GM12873 (cell line): ENCODE results near the gene WDR41.

ENCODE experiments used
- CTCF ChIP-seq: IDR thresholded peaks from 2 replicates; pipeline ENCODE4 v1.5.1; 2012; ENCODE audit warnings: low read depth, mild to moderate bottlenecking, moderate library complexity, low read length, control low read depth; ENCODE audit not compliant: insufficient read depth; ENCODE audit errors: missing control alignments

The WDR41 gene

DNA sequence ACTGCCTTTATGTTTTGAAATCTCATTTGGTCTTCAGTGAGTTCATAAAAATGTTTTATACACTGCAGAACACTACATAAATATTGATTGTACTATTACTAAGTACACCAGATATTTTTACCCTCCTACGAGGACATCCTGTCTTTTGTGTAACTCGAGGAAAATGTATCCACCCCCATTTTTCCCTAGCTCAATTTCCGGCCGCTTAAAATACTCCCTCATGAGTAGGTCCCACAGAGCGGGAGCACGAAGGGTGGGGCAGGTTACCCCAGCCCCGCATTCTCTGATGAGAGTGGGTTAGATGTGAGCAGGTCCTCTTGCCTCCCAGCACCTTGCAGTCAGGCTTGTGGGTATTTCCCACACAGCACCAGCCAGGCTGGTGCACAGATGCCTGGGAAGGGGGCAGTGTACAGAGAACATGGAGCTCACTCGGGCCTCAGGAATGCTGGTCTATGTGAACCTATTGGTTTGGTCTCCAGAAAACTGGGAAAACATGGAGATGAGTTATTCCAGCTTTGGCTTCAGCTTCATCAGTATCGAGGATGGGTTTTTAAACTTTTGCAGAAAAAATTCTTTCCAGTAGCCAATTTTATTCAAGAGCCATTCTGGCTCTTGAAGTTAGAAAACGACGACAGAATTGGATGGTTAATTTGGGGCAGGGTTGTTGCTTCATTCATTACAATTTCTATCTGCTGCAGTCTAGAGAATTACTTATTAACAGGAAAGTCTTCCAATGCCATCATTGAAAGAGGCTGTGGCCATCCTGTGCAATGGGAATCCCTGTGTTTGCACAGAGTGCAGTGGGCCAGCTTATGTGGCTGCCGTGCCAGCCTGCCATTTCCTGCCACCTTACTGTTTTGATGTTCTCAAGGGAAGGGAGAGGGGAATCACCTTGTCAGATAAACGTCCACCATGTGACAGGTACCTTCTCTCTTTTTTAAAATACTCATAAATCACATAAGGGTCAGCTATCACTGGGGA lies 73.2 kb downstream of the WDR41 start:
- no peak for TF ChIP-seq CTCF

DNA sequence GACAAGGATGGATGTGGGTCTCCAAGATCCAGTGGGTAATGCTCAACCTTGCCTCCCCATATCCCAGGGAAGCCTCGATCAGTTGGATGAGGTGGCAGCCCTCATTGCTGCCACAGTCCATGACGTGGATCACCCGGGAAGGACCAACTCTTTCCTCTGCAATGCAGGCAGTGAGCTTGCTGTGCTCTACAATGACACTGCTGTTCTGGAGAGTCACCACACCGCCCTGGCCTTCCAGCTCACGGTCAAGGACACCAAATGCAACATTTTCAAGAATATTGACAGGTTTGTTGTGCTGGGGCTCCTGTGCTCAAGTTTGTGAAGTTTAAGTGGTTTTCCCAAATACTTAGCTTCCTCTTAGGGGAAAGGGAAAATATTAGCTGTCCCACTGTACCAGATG lies 74.0 kb downstream of the WDR41 start:
- no peak for TF ChIP-seq CTCF

DNA sequence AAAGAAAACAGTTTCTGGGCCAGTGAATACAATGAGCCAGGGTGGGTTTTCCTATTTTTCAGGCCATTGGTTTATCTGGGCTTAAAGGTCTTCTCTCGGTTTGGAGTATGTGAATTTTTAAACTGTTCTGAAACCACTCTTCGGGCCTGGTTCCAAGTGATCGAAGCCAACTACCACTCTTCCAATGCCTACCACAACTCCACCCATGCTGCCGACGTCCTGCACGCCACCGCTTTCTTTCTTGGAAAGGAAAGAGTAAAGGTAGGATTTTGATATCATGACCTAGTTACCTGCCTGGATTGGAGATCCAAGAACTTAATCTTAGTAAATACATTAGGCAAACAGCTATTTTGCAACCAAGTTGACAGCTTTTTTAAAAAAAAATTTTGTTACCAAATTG lies 79.1 kb downstream of the WDR41 start:
- no peak for TF ChIP-seq CTCF

GRCh38 chr5:77409870-77410621 lies 82.1 kb downstream of the WDR41 start:
- TF ChIP-seq CTCF = no peak

DNA sequence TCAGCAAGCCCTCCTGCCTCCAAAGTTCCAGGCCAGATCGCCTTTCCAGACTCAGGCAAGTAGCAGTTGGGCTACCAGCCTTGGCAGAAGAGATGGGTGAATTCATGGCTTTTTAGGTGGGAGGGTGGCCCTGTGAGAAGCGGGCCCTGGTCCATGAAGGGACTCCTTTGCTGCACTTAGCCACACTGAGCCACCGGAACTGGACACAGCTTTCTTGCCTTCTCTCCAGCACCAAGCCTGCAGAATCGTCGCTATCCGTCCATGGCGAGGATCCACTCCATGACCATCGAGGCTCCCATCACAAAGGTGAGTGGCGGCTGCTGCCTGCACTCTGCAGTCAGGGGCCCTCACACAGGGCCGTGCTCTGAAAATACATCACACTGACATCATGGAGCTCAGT lies 85.0 kb downstream of the WDR41 start:
- TF ChIP-seq CTCF = no peak

DNA sequence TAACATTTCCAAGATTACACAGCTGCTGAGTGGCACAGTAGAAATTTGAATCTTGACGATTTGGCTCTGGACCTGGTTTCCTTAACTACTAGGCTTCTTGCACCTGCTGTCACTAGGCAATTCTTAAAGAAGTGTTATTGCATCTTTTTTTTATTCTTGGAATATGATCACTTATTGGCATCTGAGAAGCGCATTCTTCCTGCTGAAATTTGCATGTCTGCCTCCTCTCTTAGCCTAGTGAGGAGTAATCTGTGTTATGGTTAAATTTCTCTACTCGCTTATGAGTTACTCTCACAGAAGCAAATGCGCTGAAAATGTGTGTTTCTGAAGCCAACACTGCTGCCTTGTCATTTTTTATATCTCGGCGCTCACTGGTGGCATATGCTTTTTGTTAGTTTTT lies 89.3 kb downstream of the WDR41 start:
- no peak for TF ChIP-seq CTCF

DNA sequence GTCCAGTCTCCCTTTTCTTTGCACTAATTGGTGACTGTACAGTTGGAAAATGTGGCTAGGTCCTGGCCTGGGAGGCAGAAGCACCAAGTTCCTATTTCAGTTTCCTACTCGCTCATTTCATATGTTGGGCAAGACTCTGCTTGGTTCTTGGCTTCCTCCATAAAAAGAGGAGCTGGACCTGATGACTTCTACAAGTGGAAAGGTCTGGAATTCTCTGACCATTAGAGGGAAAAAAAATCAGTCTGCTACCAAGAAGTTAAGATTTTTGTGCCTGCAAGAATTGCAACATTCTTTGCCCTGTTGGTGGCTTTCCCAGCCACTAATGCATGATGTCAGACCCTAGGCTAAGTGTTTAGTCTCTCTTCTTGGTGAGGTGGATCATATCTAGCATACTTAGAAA lies 91.5 kb downstream of the WDR41 start:
- TF ChIP-seq CTCF = no peak
